Measurements from ENCODE around the gene MOCS2. TPM values are rescaled to one million over a fixed set of nuclear protein-coding genes. Genes with fewer than 3 reads are reported as not detected.

The MOCS2 gene
- total RNA-seq, 1 donor from 2014 or later = 17.7 TPM

- DNase-seq (ENCODE audit: low read depth in 2 of 2) = no peak
Observed at GRCh38 chr5:53095217-53095616, 14.3 kb downstream of the MOCS2 start.

GRCh38 chr5:53092242-53092641 lies 17.3 kb downstream of the MOCS2 start:
- no peak for DNase-seq (ENCODE audit: low read depth in 2 of 2)

GRCh38 chr5:53091289-53091688 lies 18.3 kb downstream of the MOCS2 start:
- peak; percentile 7 to 44 for DNase-seq (ENCODE audit: low read depth in 2 of 2)

- DNase-seq (ENCODE audit: low read depth in 2 of 2) = no peak
Observed at GRCh38 chr5:53090229-53090628, 19.3 kb downstream of the MOCS2 start.

- DNase-seq (ENCODE audit: low read depth in 2 of 2) = no peak
Observed at GRCh38 chr5:53089481-53089991, 20.0 kb downstream of the MOCS2 start.

- DNase-seq (ENCODE audit: low read depth in 2 of 2) = no peak
Observed at GRCh38 chr5:53087621-53088121, 21.9 kb downstream of the MOCS2 start.

GRCh38 chr5:53087171-53087570 lies 22.4 kb downstream of the MOCS2 start:
- DNase-seq (ENCODE audit: low read depth in 2 of 2) = no peak

GRCh38 chr5:53084546-53085255 lies 24.9 kb downstream of the MOCS2 start:
- DNase-seq (ENCODE audit: low read depth in 2 of 2) = no peak

- no peak for DNase-seq (ENCODE audit: low read depth in 2 of 2)
Observed at GRCh38 chr5:53083927-53084326, 25.6 kb downstream of the MOCS2 start.

GRCh38 chr5:53080271-53080670 lies 29.3 kb downstream of the MOCS2 start:
- DNase-seq (ENCODE audit: low read depth in 2 of 2) = peak; percentile 15 to 18

GRCh38 chr5:53076014-53076583 lies 33.5 kb downstream of the MOCS2 start:
- no peak for DNase-seq (ENCODE audit: low read depth in 2 of 2)

- DNase-seq (ENCODE audit: low read depth in 2 of 2) = no peak
Observed at GRCh38 chr5:53073348-53073747, 36.2 kb downstream of the MOCS2 start.

GRCh38 chr5:53071738-53072137 lies 37.8 kb downstream of the MOCS2 start:
- DNase-seq (ENCODE audit: low read depth in 2 of 2) = no peak

- peak in 1 of 2 donors; percentile 28 for DNase-seq (ENCODE audit: low read depth in 2 of 2)
Observed at GRCh38 chr5:53071298-53071697, 38.3 kb downstream of the MOCS2 start.

- DNase-seq (ENCODE audit: low read depth in 2 of 2) = peak; percentile 94 to 99
Observed at GRCh38 chr5:53069626-53070025, 39.9 kb downstream of the MOCS2 start.

GRCh38 chr5:53068291-53068836 lies 41.2 kb downstream of the MOCS2 start:
- no peak for DNase-seq (ENCODE audit: low read depth in 2 of 2)

GRCh38 chr5:53067641-53068040 lies 41.9 kb downstream of the MOCS2 start:
- DNase-seq (ENCODE audit: low read depth in 2 of 2) = no peak

GRCh38 chr5:53066088-53066487 lies 43.5 kb downstream of the MOCS2 start:
- DNase-seq (ENCODE audit: low read depth in 2 of 2) = no peak

- DNase-seq (ENCODE audit: low read depth in 2 of 2) = no peak
Observed at GRCh38 chr5:53063791-53064190, 45.8 kb downstream of the MOCS2 start.

- DNase-seq (ENCODE audit: low read depth in 2 of 2) = peak in 1 of 2 donors; percentile 87
Observed at GRCh38 chr5:53063176-53063575, 46.4 kb downstream of the MOCS2 start.

GRCh38 chr5:53059281-53059680 lies 50.3 kb downstream of the MOCS2 start:
- no peak for DNase-seq (ENCODE audit: low read depth in 2 of 2)

- no peak for DNase-seq (ENCODE audit: low read depth in 2 of 2)
Observed at GRCh38 chr5:53055365-53055764, 54.2 kb downstream of the MOCS2 start.

GRCh38 chr5:53053364-53053763 lies 56.2 kb downstream of the MOCS2 start:
- DNase-seq (ENCODE audit: low read depth in 2 of 2) = no peak
